Endodermal cell (in vitro differentiated cells): ENCODE data around the gene BOLL. TPM values are rescaled to one million over a fixed set of nuclear protein-coding genes. Genes with fewer than 3 reads are reported as not detected.

Experiments used
- DNase-seq: peaks from one replicate; pipeline ENCODE4 v3.0.0-alpha.2; 2017
- H3K27ac ChIP-seq: 2 replicates; pipeline ENCODE4 v1.5.1; 2013; ENCODE audit warnings: mild to moderate bottlenecking, low read depth, low read length, moderate library complexity
- H3K27me3 ChIP-seq: 2 replicates; pipeline ENCODE4 v1.6.1; 2013; ENCODE audit warnings: mild to moderate bottlenecking, low read length, moderate library complexity; ENCODE audit not compliant: insufficient read depth, control insufficient read depth, poor library complexity, severe bottlenecking
- H3K36me3 ChIP-seq: 2 replicates; pipeline ENCODE4 v1.7.0; 2013; ENCODE audit warnings: mild to moderate bottlenecking, low read length, moderate library complexity; ENCODE audit not compliant: control insufficient read depth, insufficient read depth
- H3K4me1 ChIP-seq: one replicate; pipeline ENCODE4 v1.7.0; 2013; ENCODE audit warnings: low read length; ENCODE audit not compliant: control insufficient read depth, insufficient read depth
- H3K4me3 ChIP-seq: 2 replicates; pipeline ENCODE4 v1.5.1; 2013; ENCODE audit warnings: mild to moderate bottlenecking, low read length, moderate library complexity
- H3K9ac ChIP-seq: 2 replicates; pipeline ENCODE4 v1.6.1; 2013; ENCODE audit warnings: mild to moderate bottlenecking, low read length, moderate library complexity; ENCODE audit not compliant: poor library complexity, severe bottlenecking; ENCODE audit errors: extremely low read depth
- H3K9me3 ChIP-seq: 2 replicates; pipeline ENCODE4 v1.6.1; 2013; ENCODE audit warnings: mild to moderate bottlenecking, low read length, moderate library complexity; ENCODE audit not compliant: control insufficient read depth
- H3K27ac Mint-ChIP-seq: 2 replicates; pipeline ENCODE4 v1.8.0; 2020; ENCODE audit warnings: mixed read lengths
- H3K27me3 Mint-ChIP-seq: 2 replicates; pipeline ENCODE4 v1.8.0; 2021; ENCODE audit warnings: mild to moderate bottlenecking, mixed read lengths; ENCODE audit not compliant: insufficient read depth
- H3K36me3 Mint-ChIP-seq: 2 replicates; pipeline ENCODE4 v1.8.0; 2020; ENCODE audit warnings: low read depth, mixed read lengths
- H3K4me1 Mint-ChIP-seq: 2 replicates; pipeline ENCODE4 v1.8.0; 2020; ENCODE audit warnings: mixed read lengths
- H3K4me3 Mint-ChIP-seq: 2 replicates; pipeline ENCODE4 v1.8.0; 2020; ENCODE audit warnings: mild to moderate bottlenecking, moderate library complexity, mixed read lengths
- H3K9me3 Mint-ChIP-seq: 2 replicates; pipeline ENCODE4 v1.8.0; 2020; ENCODE audit warnings: mild to moderate bottlenecking, mixed read lengths
- whole genome bisulfite sequencing, 2 experiments: methylation state at CpG; one replicate each; pipeline versions ENCODE4 v1.1.5 to v1.1.7; 2013; ENCODE audit warnings: missing lambda C conversion rate in 2 of 2, mixed read lengths in 1 of 2; ENCODE audit not compliant: insufficient coverage in 1 of 2, insufficient read length in 1 of 2; 5-methylcytosine and 5-hydroxymethylcytosine counted together
- total RNA-seq, 2 donors: library from RNA; stranded (reverse); fragmentation: NEBNext Ultra II Directional in 1 of 2; extraction: Animal tissue kit (Norgen Biotek cat#: 25700) in 1 of 2; gene quantifications; 2 replicates in 1 of 2; 3 replicates in 1 of 2; pipeline ENCODE4 v1.2.1, GENCODE V29; 2021
- TF ChIP-seq, protein P1 (sequence below): fragments of 200-600 bp; sonication (generic); conservative IDR thresholded peaks from 2 replicates; pipeline ENCODE4 v1.5.0; 2021; ENCODE audit warnings: antibody characterized with exemption, mild to moderate bottlenecking

Gene BOLL
- total RNA-seq, 2 donors from 2014 or later: not detected

DNA sequence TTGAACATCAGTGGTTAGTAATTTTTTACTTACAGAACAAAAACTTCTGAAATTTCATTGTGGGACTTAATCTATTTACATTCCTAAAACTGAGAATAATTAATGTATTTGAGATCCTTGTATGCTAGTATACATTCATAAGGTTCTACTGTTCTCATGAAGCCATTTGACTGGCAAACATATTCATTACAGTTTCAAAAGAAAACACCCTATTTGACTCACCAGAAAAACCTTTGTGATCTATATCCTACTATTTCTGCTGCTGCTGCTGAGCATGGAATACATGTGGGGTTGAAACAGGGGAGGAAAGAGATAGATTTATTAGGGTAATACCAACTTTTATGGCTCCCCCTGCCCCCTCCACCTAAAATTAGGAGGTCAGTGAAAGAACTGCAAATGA, 58.1 kb downstream of the BOLL start:
- TF ChIP-seq, protein P1, sequence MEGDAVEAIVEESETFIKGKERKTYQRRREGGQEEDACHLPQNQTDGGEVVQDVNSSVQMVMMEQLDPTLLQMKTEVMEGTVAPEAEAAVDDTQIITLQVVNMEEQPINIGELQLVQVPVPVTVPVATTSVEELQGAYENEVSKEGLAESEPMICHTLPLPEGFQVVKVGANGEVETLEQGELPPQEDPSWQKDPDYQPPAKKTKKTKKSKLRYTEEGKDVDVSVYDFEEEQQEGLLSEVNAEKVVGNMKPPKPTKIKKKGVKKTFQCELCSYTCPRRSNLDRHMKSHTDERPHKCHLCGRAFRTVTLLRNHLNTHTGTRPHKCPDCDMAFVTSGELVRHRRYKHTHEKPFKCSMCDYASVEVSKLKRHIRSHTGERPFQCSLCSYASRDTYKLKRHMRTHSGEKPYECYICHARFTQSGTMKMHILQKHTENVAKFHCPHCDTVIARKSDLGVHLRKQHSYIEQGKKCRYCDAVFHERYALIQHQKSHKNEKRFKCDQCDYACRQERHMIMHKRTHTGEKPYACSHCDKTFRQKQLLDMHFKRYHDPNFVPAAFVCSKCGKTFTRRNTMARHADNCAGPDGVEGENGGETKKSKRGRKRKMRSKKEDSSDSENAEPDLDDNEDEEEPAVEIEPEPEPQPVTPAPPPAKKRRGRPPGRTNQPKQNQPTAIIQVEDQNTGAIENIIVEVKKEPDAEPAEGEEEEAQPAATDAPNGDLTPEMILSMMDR: no peak
- no peak overlapping the region for H3K27ac Mint-ChIP-seq
- H3K4me1 Mint-ChIP-seq: no peaks in the 10 kb centered on the region
- H3K9me3 ChIP-seq: no peaks in the 10 kb centered on the region
- H3K9ac ChIP-seq: no peak overlapping the region
- no peaks in the 10 kb centered on the region for H3K27me3 ChIP-seq
- H3K36me3 ChIP-seq: no peaks in the 10 kb centered on the region
- H3K4me3 ChIP-seq: no peak overlapping the region
- no peaks in the 10 kb centered on the region for H3K27me3 Mint-ChIP-seq
- no peak for DNase-seq
- no peak overlapping the region for H3K27ac ChIP-seq
- no peaks in the 10 kb centered on the region for H3K4me1 ChIP-seq
- H3K36me3 Mint-ChIP-seq: peaks cover 4% of the 10 kb centered on the region
- H3K4me3 Mint-ChIP-seq: no peak overlapping the region
- peaks cover 14% of the 10 kb centered on the region for H3K9me3 Mint-ChIP-seq

DNA sequence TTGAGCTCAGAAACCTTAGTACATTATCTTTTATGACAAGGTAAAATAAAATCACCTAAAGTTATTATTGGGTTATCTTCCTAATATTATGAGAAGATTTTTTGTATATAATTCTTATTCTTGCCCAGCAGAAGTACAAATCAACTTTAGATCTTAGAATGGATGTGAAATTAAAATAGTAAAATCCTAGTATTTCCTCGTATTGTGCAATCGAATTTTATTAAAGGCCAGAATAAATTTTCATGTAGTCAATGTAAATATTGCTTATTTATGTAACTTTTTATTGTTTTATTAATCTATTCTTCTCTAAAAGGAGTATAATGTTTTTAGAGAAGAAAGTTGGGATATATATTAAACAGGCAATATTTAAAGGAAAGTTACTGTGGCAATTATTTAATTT, 67.3 kb downstream of the BOLL start:
- WGBS, 2 experiments: 100% methylated on average over 1 of the region's 2 CpGs; no CpG with 5 or more reads in 1 of the 2 experiments
- Mint-ChIP-seq H3K27me3 (no peaks in the 10 kb centered on the region), H3K36me3 (peaks cover 7% of the 10 kb centered on the region), H3K4me3 (no peak overlapping the region), H3K9me3 (no peaks in the 10 kb centered on the region), H3K4me1 (peaks cover 10% of the 10 kb centered on the region), H3K27ac (no peak overlapping the region)
- H3K27ac ChIP-seq: no peak overlapping the region
- H3K27me3 ChIP-seq: no peaks in the 10 kb centered on the region
- H3K9ac ChIP-seq: no peak overlapping the region
- H3K9me3 ChIP-seq: no peaks in the 10 kb centered on the region
- no peak overlapping the region for H3K4me3 ChIP-seq
- TF ChIP-seq, protein P1: no peak
- H3K36me3 ChIP-seq: peaks cover 6% of the 10 kb centered on the region
- H3K4me1 ChIP-seq: no peaks in the 10 kb centered on the region
- DNase-seq: no peak

DNA sequence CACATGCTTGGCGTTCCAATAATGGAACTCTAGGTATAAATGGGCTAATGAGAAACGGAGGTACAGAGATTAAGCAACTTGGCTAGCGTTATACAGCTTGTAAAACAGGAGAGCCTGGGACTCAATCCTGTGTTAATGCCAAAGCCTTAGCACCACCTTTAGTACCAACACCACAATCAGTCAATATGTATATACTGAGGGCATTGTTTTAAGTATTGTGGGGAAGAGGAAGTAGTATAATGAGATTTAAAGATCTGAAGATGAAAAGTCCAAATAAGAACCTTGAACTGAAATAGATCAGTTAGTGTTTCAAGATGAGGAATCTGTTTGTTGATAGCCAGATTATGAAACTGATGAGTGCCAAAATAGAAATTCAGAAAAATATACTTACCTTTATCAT, 71.8 kb downstream of the BOLL start:
- Histone ChIP-seq H3K27ac (no peak overlapping the region), H3K4me3 (no peak overlapping the region), H3K4me1 (peaks cover 3% of the 10 kb centered on the region), H3K9me3 (no peaks in the 10 kb centered on the region), H3K36me3 (peaks cover 16% of the 10 kb centered on the region), H3K9ac (no peak overlapping the region), H3K27me3 (no peaks in the 10 kb centered on the region)
- TF ChIP-seq, protein P1: no peak
- Mint-ChIP-seq H3K9me3 (no peaks in the 10 kb centered on the region), H3K4me3 (no peak overlapping the region), H3K4me1 (peaks cover 31% of the 10 kb centered on the region), H3K27me3 (no peaks in the 10 kb centered on the region), H3K27ac (peak overlapping the region; percentile 15), H3K36me3 (peaks cover 7% of the 10 kb centered on the region)
- no peak for DNase-seq
- WGBS, 2 experiments: 90 to 95% methylated on average over 2 to 3 of the region's 3 CpGs
